ENCODE data around the gene ARMC5.

- TF ChIP-seq EZH2 (IDR thresholded peaks at IDR 0.05; ENCODE audit: borderline replicate concordance, low read depth, low read length, severe bottlenecking) (no peak), CTCF (IDR thresholded peaks at IDR 0.05; ENCODE audit: borderline replicate concordance, extremely low read depth, low read length, poor library complexity, severe bottlenecking) (no peak)
Observed at GRCh38 chr16:31423241-31423640, 36.1 kb upstream of the ARMC5 start.
